UCSD-AML1 (cell line): ENCODE data around the gene KRTAP10-9.
"Not testable (repeated sequence)": the region's sequence is repeated elsewhere in the genome, so short reads cannot be mapped to it uniquely, and the experiment has no call there.

Source experiments
- DNase-seq: peaks from one replicate; lab custom pipeline; 2025; ENCODE audit not compliant: unreplicated experiment; lab: John Stamatoyannopoulos, UW

Gene KRTAP10-9

DNA sequence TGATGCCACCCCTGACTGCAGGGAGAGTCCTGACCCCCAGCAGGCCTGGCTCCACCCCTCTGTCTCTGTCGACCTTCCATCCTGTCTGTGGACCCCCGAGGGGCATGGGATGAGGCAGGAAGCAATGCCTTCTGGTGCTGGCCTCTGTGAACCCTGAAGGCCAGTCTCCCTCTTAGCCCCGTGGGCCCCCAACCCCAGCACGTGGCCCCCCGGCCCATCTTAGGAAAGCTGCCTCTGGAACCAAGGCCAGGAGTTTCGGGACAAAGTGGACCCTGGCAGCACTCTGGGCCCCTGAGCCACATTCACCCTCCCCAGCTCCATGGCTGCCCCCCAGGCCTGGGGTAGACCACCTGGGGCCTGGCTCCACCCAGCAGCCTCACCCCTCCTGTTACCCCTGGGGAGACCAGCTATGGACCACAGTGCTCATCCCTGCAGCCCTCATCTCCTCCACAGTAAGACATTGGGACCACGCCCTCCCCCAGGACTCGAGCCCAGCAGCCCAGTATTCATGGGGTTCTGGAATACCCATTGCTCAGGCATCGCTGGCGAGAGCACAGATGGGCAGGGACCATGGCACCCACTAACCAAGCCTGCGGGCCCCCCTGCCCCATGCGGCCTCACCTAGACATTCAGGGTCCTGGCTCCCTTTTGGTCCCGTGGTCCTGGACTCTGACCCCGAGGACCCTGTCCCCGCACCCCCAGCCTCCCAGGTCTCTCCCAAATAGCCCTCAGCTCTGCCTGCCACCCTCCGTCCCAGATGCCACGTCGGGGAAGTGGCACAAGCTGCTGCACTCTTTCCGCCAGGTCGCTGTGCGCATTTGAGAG, 11.8 kb downstream of the KRTAP10-9 start:
- not testable (repeated sequence) for DNase-seq

DNA sequence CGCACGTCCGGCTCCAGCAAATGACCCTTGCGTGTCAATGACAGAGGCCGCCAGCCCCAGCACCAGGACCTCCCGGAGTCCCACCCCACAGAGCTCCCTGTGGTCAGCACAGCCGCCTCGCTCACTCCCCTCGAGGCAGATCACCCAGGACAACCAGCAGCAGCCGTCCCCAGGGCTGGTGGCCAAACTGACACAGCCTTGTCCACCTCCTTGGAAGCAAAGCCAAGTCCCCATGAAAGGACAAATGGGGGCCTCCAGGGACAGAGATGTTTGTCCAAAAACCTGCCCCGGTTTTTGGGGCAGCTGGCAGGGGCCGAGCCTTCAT, 12.4 kb downstream of the KRTAP10-9 start:
- no peak for DNase-seq

DNA sequence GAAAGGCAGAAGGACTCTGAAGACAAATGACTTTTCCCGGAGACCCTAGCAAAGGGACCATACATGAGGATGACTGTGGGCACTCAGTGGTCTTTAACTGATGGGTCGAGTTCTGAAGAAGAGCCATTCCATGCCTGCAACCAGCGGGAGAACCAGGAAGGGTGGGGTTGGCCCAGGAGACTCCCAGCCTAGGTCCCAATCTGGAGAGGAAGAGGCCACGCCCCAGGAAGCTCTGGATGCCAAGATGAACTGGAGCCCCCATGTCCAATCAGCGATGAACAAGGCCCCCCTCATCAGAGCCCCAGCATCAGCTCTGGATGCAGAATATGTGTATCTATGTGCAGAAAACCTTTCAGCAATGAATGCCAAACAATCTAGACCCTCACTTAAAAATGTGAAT, 13.9 kb downstream of the KRTAP10-9 start:
- DNase-seq, result no peak

DNA sequence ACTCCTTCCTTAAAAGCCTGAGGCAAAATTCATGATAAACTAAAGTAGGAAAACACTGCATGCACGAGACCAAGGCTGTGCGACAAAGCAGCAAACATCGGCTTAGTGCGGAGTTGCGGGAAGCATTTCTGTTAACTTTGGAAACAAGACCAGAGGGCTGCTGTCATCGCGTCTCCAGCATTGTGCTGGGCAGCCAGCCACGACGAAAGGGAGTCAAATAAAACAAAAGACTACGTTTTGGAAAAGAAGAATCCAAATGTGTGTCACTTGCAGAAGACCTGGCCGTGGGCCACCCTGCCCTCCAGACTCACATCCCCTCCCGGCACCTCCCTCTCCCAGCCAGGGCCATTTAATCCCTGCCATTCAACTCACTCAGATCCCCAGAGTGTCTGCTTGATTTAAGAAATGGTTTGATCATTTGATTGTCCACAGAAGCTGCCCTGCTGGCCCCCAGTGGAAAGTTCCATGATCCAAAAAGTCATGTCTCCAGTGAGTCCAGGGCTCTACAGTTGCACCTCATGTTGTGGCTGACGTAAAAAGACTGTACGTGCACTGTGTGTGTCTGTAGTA, 16.9 kb downstream of the KRTAP10-9 start:
- no peak for DNase-seq

DNA sequence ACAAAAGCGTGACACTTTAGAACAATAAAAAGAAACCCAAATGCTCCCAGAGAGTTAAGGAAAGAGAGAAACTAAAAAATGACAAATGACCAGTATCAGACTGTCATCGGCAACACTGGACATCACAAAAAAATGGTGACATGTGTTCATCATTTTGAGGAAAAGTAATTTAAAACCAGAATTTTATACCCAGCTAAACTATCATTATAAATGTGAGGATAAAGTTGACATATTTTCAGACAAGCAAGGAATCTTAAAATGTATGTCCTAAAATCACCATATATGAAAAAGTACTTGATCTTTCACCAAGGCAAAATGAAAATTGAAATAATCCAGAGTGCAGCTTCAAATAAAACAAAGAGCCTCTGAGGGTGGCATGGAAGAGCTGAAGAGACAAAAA, 18.0 kb downstream of the KRTAP10-9 start:
- DNase-seq, result no peak

DNA sequence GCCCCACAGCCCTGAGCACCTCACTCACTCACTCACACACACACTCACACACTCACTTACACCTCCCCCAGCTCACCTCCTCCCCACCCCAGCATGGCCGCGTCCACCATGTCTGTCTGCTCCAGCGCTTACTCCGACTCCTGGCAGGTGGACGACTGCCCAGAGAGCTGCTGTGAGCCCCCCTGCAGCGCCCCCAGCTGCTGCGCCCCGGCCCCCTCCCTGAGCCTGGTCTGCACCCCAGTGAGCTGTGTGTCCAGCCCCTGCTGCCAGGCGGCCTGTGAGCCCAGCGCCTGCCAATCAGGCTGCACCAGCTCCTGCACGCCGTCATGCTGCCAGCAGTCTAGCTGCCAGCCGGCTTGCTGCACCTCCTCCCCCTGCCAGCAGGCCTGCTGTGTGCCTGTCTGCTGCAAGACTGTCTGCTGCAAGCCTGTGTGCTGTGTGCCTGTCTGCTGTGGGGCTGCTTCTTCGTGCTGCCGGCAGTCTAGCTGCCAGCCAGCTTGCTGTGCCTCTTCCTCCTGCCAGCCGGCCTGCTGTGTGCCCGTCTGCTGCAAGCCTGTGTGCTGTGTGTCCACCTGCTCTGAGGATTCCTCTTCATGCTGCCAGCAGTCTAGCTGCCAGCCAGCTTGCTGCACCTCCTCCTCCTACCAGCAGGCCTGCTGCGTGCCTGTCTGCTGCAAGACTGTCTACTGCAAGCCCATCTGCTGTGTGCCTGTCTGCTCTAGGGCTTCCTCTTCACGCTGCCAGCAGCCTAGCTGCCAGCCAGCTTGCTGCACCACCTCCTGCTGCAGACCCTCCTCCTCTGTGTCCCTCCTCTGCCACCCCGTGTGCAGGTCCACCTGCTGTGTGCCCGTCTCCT, 19.7 kb downstream of the KRTAP10-9 start, which contains the start of gene KRTAP10-11:
Gene KRTAP10-11, plus strand, starts transcription at position 49 of the 856 bp plus-strand sequence. Its CDS starts 45 bp downstream, at position 94.
- DNase-seq, result not testable (repeated sequence)

DNA sequence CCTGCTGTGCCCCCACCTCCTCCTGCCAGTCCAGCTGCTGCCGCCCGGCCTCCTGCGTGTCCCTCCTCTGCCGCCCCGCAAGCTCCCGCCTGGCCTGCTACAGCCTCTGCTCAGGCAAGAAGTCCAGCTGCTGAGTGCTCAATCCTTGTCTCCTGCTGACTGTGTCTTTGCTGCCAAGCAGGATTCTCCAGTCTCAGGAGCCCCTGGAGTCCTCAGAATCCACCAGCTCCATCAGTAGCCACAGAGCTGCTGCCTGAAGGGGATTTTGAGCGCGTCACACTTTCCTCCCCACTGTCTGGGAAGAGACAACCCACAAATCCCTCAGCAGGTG, 20.3 kb downstream of the KRTAP10-9 start:
- DNase-seq, result no peak

DNA sequence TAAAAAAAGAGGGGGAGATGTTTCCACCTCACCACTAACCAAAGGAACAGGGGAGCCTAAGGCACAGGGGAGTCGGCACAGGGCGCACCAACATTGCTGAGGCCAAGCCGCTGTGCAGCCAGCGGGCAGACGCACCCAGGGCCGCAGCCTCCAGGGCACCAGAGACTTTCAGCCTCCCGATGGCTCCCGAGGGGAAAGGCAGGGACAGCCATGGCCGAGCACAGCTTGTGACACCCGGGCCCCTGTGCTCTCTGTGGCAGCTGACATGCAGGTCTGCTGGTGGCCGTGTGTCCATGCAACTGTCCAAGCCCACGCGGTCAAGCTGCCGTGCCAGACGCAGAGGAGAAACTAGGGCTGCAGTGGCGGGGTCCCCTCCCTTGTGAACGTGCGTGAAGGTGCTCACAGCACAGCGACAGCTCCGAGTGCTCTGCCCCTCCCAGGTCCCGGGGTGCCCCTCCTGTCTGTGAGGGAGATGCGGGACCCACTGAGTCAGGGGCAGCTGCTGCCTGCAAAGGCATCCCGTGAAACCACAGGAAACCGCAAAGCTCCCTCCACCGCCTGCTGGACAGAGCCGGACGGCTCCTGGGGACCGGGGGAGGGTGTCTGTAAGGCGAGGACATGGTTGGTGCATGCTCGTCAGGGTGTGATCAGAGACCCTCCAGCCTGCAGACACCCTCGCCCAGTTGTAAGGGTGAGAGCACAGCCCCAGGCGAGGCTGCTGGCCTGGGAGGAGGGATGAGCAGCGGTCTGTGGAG, 21.8 kb downstream of the KRTAP10-9 start:
- no peak for DNase-seq

DNA sequence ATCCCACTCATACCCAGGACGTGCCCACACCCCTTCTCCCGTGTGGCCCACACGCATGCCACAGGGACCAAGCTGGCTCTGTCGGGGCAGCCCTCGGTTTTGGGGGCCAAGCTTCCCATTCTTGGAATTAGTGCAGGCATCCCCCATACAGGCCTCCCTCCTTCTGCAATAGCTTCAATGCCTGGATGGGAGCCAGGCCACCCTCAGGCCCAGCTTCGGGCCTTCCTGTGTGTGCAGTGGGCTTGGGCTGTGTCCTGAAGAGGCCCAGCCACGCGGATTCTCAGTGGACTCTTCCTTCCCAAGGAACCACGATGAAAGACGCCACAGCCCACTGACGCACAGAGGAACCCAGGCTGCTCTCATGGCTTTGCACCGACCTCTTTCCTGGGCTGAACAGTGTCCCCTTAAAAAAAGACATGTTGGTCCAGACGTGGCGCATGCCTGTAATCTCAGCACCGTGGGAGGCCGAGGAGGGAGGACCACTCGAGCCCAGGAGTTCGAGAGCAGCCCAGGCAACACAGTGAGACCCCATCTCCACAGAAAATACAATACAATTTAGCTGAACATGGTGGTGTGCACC, 22.7 kb downstream of the KRTAP10-9 start:
- DNase-seq, result no peak

DNA sequence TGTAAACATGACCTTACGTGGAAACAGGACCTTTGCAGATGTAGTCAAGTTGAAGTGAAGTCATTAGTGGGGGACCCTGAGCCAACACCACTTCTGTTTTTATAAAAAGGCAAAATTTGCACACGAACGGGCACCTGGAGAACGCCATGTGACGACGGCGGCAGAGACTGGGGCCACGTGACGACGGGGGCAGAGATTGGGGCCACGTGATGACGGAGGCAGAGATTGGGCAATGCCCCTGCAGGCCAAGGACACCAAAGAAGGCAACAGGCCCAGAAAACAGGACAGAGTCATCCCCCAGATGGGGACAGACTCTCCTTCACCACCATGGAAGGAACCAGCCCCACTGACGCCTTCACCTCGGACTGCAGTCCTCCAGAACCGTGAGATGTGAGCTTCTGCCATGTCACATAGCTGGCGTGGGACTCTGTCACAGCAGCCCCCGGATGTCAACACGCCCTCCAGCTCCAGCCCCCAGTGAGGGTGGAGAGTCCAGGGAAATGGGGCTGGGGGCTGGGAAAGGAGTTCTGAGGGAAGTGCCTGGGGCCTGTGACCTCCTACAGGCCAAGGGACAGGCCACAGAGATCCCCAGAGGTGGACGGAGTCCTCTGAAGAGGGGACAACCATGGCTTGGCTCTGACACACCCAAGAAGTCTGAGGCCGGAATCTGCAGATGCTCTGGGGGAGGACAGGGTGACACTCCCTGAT, 23.5 kb downstream of the KRTAP10-9 start:
- DNase-seq, result no peak

DNA sequence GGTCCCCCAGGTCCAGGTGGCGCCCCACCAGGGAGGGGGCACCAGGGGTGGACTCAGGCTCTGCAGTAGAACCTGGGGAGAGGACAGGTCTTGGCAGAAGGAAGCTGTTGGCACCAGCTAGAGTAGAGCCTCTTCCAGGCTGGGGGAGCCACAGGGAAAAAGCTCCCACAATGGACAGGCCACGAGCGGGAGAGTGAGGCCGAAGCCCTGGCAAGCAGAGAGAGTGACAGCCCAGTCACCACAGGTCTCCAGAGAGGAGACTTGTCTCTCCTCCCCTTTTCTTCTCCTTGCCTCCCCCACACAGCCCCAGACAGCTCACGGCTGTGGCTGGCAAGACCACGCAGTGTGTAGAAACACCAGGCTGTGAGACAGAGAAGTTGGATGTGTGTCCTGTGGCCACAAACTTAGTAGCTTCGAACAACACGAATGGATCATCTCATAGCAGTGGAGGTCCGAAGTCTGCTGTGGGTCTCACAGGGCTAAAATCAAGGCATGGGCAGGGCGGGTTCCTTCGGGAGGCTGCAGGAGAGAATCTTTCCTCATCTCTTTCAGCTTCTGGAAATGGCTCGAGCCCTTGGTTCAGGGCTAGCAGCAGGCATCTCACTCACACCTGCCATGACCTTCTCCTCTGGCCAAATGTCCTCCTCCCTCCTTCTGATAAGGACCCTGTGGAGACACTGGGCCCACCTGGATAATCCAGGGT, 24.2 kb downstream of the KRTAP10-9 start:
- DNase-seq, result no peak

DNA sequence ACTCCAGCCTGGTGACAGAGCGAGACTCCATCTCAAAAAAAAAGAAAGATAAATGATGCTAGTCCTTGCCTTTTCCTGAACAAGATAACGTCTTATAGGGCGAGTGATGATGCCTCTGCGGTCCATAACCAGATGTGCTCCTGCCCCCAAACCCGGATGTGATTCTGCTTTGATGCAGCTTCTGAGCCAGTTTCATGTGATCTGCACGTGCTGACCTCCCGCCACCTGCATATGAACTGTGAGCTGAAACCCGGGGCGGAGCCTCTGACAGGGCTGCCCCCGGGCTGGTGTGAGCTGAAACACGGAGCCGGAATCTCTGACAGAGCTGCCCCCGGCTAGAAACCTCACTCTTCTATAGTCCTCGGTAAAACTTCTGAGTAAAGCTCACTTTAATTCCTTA, 26.2 kb downstream of the KRTAP10-9 start:
- no peak for DNase-seq

DNA sequence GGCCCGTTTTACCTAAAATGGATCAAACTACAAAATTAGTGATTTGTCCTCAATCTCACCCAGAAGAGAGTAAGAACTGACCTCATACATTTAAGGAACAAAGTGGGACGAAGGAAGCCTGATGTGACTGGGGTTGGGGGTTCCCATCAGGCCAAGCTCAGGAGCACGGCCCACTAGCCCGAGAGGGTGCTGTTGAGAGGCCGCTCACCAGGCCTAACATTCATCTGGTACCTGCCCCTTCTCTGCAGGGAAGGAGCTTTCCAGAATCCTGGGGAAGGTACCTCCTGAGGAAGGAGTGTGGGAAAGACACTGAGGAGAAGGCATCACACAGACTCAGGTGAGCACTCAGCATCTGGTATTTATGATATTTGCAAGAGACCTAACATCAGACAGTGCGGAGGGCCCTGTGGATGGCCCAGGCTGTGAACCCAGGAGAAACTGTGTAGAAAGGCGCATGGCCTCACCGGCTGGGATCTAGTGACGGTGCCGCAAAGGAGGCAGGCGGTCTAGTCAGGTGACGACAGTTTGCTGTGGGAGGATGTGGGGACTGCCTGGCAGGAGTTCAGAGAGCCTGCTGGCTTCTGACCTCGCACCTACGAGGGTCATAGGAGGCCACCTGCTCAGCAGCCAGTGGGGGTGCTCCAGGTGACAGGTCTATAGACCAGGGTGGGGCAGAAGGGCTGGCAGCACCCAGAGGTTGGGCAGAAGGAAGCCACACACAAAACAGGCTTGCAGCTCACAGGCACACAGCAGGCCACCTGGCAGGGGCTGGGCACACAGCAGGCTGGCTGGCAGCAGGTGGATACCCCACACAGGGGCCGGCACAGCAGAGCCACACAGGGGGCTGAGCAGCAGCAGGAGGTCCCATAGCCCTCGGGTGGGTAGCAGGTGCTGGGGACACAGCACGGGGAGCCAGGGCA, 27.0 kb downstream of the KRTAP10-9 start:
- DNase-seq, result no peak

DNA sequence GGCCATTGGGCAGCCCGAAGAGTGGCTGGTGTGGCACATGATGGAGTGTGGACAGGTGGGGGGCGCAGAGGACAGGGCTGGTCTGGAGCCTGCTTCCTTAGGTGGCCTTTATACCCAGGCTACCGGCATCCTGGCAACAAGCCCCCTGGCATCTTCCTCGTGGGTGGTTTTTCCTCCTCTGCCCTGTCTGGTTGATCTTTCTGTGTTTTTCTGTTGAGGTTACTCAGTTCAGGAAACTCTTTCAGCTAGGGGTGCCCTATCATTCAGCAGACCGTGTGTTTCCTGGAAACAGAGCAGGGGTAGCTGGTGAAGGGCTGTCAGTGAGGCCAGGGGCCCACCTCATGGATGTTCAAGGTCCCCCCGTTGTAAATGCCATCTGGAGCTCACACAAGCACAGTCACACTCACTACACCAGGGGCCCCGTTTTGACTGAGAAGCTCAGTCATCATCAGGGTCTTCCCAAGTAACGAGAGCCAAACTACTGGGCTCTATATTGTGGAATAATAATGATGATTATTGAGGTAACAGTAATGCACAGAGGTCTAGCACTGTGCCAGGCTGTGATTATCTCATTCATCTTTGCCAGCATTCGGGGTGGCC, 27.8 kb downstream of the KRTAP10-9 start, which contains the start of gene KRTAP12-4:
Gene KRTAP12-4, minus strand, starts transcription at position 84 of the 600 bp plus-strand sequence. Its CDS starts 45 bp downstream, at position 39.
- DNase-seq, result no peak

DNA sequence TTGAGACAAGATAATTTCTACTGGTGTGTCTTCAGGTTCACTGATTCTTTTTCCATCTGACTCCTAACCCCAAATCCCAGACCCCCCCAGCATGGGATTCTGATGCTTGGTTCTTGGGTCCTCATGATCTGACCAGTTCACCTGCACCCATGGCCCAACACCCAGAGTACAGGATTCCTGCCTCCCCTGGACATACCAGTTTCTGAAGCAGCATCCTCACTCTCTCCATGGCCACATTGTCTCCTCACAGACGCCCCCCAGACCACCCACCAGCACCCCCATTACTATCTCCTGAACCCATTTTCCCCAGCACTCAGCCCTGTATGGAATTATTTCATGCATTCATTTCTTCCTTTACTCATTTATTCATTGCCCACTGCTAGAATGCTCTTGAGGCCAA, 30.0 kb downstream of the KRTAP10-9 start:
- no peak for DNase-seq

DNA sequence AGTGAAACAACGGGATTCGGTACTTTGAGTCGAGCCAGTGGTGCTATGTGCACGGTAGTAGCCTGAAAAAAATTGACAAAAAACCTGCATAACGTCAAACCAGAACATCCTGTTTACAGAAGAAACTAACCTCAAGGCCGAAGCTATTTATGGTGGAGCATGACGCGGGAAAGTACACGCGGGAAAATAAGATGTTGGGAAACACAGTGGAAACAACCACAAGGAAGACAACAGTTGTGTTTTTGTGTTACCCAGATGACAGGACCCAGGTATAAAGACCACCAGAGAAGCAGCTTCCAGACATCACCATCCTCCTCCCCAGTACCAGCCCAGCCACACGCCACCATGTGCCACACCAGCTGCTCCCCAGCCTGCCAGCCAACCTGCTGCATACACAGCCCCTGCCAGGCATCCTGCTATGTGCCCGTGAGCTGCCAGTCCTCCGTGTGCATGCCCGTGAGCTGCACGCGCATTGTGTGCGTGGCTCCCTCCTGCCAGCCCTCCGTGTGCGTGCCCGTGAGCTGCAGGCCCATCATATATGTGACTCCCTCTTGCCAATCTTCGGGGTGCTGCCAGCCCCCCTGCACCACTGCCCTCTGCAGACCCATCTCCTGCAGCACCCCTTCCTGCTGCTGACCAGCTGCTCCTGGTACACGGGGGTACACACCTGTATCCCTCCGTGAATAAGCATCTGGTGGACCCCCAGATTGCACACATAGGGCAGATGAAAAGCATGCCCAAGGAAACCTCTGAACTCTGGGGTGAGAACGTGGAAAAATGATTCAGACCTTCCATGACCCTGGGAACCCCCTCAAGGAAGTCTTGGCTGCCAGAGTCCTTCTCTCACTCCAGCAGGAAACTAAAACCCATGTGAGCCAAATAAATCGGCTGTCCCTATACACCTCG, 31.0 kb downstream of the KRTAP10-9 start, which contains the start of gene KRTAP12-3:
Gene KRTAP12-3, plus strand, starts transcription at position 298 of the 906 bp plus-strand sequence. Its CDS starts 48 bp downstream, at position 346.
- no peak for DNase-seq

DNA sequence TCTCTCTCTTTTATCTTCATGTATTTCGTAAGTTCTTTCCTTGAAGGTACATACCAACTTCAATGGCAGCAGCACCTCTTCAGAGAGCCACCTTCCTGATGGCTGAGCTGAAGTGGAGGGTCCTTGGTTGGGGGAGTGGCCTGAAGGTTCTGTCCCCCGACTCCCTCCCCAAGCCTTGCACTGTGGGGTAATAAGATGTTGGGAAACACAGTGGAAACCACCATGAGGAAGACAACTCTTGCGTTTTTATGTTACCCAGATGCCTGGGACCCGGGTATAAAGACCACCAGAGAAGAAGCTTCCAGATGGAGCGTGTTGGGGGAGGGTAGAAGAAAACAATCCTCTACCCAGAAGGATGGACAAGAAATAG, 31.6 kb downstream of the KRTAP10-9 start:
- DNase-seq, result no peak
